DOHH2 (cell line): ENCODE data around the gene ALCAM.

ENCODE experiments used
- EZH2phosphoT487 ChIP-seq: fragments of 200-600 bp; sonication (generic); IDR thresholded peaks from 2 replicates; pipeline ENCODE4 v1.6.1; 2017; ENCODE audit warnings: borderline replicate concordance, mild to moderate bottlenecking, antibody characterized with exemption, low read length, moderate library complexity, mixed read lengths
- TF ChIP-seq, protein P1 (sequence below): fragments of 200-600 bp; sonication (generic); IDR thresholded peaks from one replicate; pipeline ENCODE4 v1.5.1; 2014; ENCODE audit warnings: antibody characterized with exemption, mild to moderate bottlenecking, low read depth, low read length; ENCODE audit not compliant: poor library complexity, severe bottlenecking

DNA sequence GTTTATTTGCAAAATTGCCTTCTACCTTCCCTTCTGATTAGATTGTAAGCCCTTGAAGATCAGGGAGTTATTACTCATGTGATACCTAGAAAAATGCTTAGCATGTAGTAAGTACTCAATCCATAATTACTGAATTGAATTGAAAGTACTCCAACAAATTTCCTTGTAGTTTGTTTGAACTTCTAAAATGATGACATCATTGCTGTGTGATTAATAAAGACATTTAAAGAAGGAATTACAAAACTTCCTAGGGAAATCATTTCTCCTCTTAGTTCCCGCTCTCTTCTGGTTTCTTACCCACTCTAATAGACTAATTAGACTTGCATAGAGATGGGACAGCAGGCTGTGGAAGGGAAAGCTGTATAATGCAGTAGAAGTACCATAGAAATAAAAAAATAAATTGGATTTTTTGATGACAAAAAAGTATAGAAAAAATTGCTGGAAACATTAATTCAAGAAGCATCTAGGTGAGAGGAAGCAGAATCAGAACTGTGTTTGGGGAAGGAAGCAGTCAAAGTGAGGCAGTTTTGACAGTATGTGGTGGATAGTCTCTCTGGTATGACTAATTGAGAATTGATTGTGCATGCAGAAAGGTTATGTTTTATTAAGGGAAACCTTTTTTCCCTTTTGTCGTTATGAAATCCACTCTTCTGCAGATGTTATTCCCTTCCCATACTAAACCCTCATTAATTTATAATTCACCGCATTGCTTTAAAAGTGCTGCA is 93.0 kb downstream of the ALCAM start:
- TF ChIP-seq, protein P1, sequence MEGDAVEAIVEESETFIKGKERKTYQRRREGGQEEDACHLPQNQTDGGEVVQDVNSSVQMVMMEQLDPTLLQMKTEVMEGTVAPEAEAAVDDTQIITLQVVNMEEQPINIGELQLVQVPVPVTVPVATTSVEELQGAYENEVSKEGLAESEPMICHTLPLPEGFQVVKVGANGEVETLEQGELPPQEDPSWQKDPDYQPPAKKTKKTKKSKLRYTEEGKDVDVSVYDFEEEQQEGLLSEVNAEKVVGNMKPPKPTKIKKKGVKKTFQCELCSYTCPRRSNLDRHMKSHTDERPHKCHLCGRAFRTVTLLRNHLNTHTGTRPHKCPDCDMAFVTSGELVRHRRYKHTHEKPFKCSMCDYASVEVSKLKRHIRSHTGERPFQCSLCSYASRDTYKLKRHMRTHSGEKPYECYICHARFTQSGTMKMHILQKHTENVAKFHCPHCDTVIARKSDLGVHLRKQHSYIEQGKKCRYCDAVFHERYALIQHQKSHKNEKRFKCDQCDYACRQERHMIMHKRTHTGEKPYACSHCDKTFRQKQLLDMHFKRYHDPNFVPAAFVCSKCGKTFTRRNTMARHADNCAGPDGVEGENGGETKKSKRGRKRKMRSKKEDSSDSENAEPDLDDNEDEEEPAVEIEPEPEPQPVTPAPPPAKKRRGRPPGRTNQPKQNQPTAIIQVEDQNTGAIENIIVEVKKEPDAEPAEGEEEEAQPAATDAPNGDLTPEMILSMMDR = no peak
- no peak for TF ChIP-seq EZH2phosphoT487
